KBM-7 (cell line): ENCODE data around the gene BICRA.
"Not testable (repeated sequence)": the region's sequence is repeated elsewhere in the genome, so short reads cannot be mapped to it uniquely, and the experiment has no call there.

Experiments
- DNase-seq: peaks from one replicate; pipeline ENCODE4 v3.0.0-alpha.2; 2015
- in situ Hi-C: fragments of 300-500 bp; cut with MboI; formaldehyde crosslinking; loops from 2 replicates; pipeline ENCODE4 v1.14.3; 2020; ENCODE audit warnings: low sequenced_read_pairs, low pct_unique_long_range_greater_than_20kb, mixed read lengths

BICRA gene

DNA sequence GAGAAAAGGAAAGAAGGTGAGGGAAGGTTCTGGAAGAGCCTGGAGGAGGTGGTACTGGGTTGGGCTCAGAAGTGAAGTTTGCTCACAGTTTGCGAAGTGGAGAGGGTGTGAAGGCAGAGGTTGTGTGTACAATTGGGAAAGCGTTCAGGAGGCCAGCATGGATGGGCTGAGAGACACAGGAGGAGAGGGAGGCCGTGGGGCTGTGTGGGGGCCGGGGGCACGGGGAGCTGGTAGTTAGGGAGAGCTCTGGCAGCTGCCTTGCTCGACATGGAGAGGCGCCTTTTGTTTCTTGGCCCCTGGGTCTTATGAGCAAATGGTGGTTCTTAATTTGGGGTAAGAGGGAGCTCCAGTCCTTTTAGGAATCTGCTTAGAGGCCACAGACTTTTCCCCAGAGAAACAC is 16.7 kb downstream of the BICRA start:
- no peak for DNase-seq
- in situ Hi-C loops, result no loop called here

DNA sequence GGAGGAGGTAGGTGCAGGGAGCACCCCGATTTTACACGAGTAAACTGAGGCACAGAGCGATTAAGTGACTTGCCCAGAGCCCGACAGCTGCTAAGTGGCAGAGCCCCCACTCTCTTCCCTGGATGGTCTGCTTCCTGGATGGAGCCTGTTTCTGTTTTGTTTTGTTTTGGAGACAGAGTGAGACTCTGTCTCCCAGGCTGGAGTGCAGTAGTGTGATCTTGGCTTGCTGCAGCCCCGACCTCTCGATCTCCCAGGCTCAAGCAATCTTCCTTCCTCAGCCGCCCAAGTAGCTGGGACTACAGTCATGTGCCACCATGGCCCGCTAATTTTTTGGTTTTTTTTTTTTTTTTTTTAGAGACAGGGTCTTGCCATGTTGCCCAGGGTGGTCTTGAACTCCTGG is 17.3 kb downstream of the BICRA start:
- in situ Hi-C loops, result no loop called here
- DNase-seq, result no peak

GRCh38 chr19:47628078-47628771 is 19.3 kb downstream of the BICRA start:
- DNase-seq, result no peak
- in situ Hi-C loops, result no loop called here

GRCh38 chr19:47630594-47630993 is 21.7 kb downstream of the BICRA start:
- in situ Hi-C loops, result no loop called here
- no peak for DNase-seq

GRCh38 chr19:47631681-47632446 is 22.9 kb downstream of the BICRA start:
- in situ Hi-C loops, result no loop called here
- DNase-seq, result no peak

- in situ Hi-C loops, result no loop called here
- DNase-seq, result no peak
Observed at GRCh38 chr19:47633517-47633916, 24.6 kb downstream of the BICRA start.

DNA sequence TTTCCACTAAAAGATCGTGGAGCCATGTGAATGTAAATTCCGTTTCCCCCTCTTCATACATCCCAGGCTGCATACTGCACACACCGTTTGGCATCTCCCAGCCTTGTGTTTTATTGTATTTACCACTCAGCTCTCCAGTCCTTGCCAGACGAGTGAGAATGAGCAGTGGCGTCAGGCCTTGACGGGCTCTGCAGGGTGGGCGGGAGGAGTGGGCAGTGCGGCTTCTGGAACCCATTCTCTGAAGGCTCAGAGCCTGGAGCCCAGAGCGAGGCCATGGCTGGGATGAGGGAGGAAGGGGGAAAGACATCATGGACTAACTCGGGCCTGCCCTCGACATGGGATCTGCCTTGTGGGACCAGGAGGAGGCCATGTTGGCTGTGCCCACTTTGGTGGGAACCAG is 25.1 kb downstream of the BICRA start:
- DNase-seq, result no peak
- in situ Hi-C loops, result no loop called here

DNA sequence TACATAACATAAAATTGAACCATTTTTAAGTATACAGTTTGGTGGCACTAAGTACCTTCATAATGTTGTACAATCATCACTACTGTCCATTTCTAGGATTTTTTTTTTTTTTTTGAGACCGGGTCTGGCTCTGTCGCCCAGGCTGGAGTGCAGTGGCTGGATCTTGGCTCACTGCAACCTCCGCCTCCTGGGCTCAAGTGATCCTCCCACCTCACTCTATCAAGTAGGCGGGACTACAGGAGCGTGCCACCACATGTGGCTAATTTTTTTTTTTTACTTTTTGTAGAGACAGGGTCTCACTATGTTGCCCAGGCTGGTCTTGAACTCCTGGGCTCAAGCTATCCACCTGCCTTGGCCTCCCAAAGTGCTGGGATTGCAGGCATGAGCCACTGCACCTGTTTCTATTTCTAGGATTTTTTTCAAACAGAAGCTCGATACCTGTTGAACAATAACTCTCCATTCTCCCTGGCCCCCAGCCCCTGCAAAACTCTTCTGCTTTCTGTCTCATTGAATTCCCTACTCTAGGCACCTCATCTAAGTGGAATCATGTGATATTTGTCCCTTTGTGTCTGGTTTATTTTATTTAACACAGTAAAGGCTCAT is 26.3 kb downstream of the BICRA start:
- in situ Hi-C loops, DNase-seq: not testable (repeated sequence)

DNA sequence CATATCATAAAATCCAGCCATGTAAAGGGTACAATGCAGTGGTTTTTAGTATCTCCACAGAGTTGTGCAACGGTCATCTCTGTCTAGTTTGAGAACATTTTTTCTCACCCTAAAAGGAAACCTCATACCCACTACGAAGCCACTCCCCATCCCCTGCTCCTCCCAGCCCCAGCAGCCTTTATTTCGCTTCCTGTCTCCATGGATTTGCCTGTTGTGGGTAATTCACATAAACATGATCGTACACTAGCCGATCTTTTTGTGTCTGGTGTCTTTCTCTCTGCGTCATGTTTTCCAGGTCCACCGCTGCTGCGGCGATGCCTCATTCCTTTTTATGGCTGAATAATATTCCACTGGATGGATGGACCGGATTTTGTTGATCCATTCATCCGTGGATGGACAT is 28.6 kb downstream of the BICRA start:
- in situ Hi-C loops, result no loop called here

DNA sequence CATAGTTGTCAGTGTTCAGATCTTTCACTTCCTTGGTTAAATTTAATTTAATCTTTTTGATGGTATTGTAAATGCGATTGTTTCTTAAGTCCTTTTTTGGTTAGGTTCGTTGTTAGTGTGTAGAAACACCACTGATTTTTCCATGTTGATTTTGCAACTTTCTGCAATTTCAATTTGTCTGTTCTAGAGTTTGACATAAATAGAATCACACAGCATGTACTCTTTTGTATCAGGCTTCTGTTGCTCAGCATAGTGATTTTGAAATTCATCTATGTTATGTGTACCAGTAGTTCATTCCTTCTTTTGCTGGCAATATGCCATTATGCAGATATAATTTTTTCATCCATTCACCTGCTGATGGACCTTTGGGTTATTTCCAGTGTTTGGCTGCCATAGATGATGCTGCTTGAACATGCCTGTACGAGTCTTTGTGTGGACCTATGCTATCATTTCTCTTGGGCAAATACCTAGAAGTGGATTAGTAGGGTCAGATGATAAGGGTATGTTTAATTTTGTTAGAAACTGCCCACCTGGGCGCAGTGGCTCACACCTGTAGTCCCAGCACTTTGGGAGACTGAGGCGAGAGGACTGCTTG is 33.1 kb downstream of the BICRA start:
- no peak for DNase-seq
- in situ Hi-C loops, result no loop called here

More for the DNA sequence above, 28.6 kb downstream of the BICRA start:
- peak; percentile 15 for DNase-seq

- in situ Hi-C loops, result no loop called here
Observed at GRCh38 chr19:47643281-47643680, 34.3 kb downstream of the BICRA start.

DNA sequence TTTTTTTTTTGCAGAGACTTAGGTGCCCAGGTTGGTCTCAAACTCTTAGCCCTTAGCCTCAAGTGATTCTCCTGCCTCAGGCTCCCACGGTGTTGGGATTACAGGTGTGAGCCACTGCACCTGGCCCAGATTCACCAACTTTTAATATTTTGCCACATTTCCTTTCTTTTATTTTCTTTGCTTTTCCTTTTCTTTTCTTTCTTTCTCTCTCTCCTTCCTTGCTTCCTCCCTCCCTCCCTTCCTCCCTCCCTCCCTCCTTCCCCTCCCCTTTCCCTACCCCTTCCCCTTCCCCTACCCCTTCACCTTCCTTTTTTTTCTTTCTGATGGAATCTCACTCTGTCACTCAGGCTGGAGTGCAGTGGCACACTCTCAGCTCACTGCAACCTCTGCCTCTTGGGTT is 35.3 kb downstream of the BICRA start:
- in situ Hi-C loops, result no loop called here
- no peak for DNase-seq

More at GRCh38 chr19:47643281-47643680, 34.3 kb downstream of the BICRA start:
- no peak for DNase-seq

DNA sequence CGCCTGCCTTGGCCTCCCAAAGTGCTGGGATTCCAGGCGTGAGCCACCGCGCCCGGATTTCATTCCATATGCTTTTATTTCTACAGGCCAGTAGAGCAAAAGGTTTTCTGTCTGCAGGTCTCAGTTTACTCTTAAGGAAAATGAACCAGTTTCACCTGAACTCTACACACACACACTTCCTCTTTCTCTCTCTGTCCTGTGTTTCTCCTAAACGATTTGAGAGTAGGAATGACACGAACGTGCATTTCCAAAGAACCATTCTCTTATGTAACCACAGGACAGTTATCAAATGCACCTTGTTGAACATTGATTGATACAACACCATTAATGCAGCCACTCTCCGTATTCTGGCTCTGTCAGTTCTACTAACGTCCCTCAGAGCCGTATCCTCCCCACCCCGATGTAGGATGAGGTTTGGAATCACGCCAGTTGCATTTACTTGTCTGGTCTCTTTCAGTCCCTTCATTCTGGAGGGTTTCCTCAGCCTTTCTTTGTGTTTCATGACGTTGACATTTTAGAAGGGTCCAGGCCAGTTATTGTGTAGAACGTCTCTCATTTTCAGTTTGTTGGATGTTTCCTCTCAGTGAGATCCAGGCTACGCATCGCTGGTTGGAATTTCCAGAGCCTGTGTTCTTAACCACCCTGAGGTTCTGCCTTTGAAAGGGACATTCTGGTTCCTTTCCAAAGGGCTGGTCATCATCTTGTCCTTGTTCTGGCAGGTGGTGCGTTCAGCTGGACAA is 36.0 kb downstream of the BICRA start:
- in situ Hi-C loops, result no loop called here
- peak; percentile 40 for DNase-seq

- in situ Hi-C loops, result no loop called here
- no peak for DNase-seq
Observed at GRCh38 chr19:47646924-47647323, 38.0 kb downstream of the BICRA start.

DNA sequence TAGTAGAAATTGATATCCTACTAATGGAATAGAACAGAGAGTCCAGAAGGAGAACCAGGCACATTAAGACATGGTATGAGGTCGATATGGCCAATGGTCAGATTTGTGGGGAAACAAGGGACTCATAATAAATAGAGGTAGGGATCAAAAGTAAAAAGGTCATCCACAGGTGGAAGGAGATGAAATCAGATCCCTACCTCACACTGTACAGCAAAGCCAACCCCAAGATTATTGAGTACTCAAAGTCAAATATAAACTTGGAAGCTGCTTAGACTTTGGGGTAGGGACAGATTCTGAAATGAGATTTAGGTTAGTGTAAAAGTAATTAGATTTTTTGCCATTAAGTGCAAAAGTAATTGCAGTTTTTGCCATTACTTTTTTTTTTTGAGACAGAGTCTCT is 40.7 kb downstream of the BICRA start:
- in situ Hi-C loops, result no loop called here
- no peak for DNase-seq

GRCh38 chr19:47650700-47651099 is 41.8 kb downstream of the BICRA start:
- in situ Hi-C loops, result no loop called here

DNA sequence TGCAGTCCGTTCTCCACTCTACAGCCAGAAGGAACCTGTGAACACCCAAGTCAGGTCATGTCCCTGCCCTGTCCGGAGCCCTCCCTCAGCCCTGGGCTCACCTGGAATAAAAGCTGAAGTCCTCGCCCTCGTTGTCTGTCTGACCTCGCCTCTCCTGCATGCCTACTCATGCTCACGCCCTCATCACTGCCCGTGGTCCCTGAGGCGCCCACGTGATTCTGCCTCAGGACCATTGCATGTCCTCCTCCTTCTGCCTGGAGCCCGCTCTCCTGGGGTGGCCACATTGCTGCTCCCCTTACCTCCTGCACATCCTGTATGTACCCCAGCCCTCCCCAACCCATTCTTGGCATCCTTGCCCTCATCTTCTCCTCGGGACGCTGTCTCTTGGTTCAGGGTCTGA is 42.2 kb downstream of the BICRA start:
- DNase-seq, result no peak
- in situ Hi-C loops, result no loop called here

More at GRCh38 chr19:47650700-47651099, 41.8 kb downstream of the BICRA start:
- no peak for DNase-seq

GRCh38 chr19:47651691-47652090 is 42.8 kb downstream of the BICRA start:
- DNase-seq, result no peak
- in situ Hi-C loops, result no loop called here

DNA sequence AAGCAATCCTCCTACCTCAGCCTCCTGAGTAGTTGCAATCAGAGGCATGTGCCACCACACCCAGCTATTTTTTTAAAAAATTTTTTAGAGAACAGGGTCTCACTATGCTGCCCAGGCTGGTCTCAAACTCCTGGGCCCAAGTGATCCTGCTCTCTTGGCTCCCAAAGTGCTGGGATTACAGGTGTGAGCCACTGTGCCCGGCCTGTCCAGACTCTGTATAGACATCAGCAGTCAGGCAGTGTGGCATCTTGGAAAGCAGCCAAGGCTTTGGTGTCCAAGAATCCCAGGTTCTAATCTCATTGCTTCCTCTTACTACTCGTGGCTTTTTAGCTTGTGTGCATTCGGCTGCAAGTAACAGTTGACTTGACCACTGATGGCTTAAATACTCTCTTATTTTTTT is 43.4 kb downstream of the BICRA start:
- in situ Hi-C loops, result no loop called here

More for the DNA sequence above, 43.4 kb downstream of the BICRA start:
- no peak for DNase-seq
